Endodermal cell (in vitro differentiated cells): Measurements from ENCODE around the gene MOV10L1. TPM values are rescaled to one million over a fixed set of nuclear protein-coding genes. Genes with fewer than 3 reads are reported as not detected.

Experiments used
- DNase-seq: peaks from one replicate; pipeline ENCODE4 v3.0.0-alpha.2; 2017
- H3K27ac ChIP-seq: 2 replicates; pipeline ENCODE4 v1.5.1; 2013; ENCODE audit warnings: mild to moderate bottlenecking, low read depth, low read length, moderate library complexity
- H3K27me3 ChIP-seq: 2 replicates; pipeline ENCODE4 v1.6.1; 2013; ENCODE audit warnings: mild to moderate bottlenecking, low read length, moderate library complexity; ENCODE audit not compliant: insufficient read depth, control insufficient read depth, poor library complexity, severe bottlenecking
- H3K36me3 ChIP-seq: 2 replicates; pipeline ENCODE4 v1.7.0; 2013; ENCODE audit warnings: mild to moderate bottlenecking, low read length, moderate library complexity; ENCODE audit not compliant: control insufficient read depth, insufficient read depth
- H3K4me1 ChIP-seq: one replicate; pipeline ENCODE4 v1.7.0; 2013; ENCODE audit warnings: low read length; ENCODE audit not compliant: control insufficient read depth, insufficient read depth
- H3K4me3 ChIP-seq: 2 replicates; pipeline ENCODE4 v1.5.1; 2013; ENCODE audit warnings: mild to moderate bottlenecking, low read length, moderate library complexity
- H3K9ac ChIP-seq: 2 replicates; pipeline ENCODE4 v1.6.1; 2013; ENCODE audit warnings: mild to moderate bottlenecking, low read length, moderate library complexity; ENCODE audit not compliant: poor library complexity, severe bottlenecking; ENCODE audit errors: extremely low read depth
- H3K9me3 ChIP-seq: 2 replicates; pipeline ENCODE4 v1.6.1; 2013; ENCODE audit warnings: mild to moderate bottlenecking, low read length, moderate library complexity; ENCODE audit not compliant: control insufficient read depth
- H3K27ac Mint-ChIP-seq: 2 replicates; pipeline ENCODE4 v1.8.0; 2020; ENCODE audit warnings: mixed read lengths
- H3K27me3 Mint-ChIP-seq: 2 replicates; pipeline ENCODE4 v1.8.0; 2021; ENCODE audit warnings: mild to moderate bottlenecking, mixed read lengths; ENCODE audit not compliant: insufficient read depth
- H3K36me3 Mint-ChIP-seq: 2 replicates; pipeline ENCODE4 v1.8.0; 2020; ENCODE audit warnings: low read depth, mixed read lengths
- H3K4me1 Mint-ChIP-seq: 2 replicates; pipeline ENCODE4 v1.8.0; 2020; ENCODE audit warnings: mixed read lengths
- H3K4me3 Mint-ChIP-seq: 2 replicates; pipeline ENCODE4 v1.8.0; 2020; ENCODE audit warnings: mild to moderate bottlenecking, moderate library complexity, mixed read lengths
- H3K9me3 Mint-ChIP-seq: 2 replicates; pipeline ENCODE4 v1.8.0; 2020; ENCODE audit warnings: mild to moderate bottlenecking, mixed read lengths
- CTCF ChIP-seq: fragments of 200-600 bp; sonication (generic); conservative IDR thresholded peaks from 2 replicates; pipeline ENCODE4 v1.5.0; 2021; ENCODE audit warnings: antibody characterized with exemption, mild to moderate bottlenecking
- WGBS, 2 experiments: methylation state at CpG; one replicate each; pipeline versions ENCODE4 v1.1.5 to v1.1.7; 2013; ENCODE audit warnings: missing lambda C conversion rate in 2 of 2, mixed read lengths in 1 of 2; ENCODE audit not compliant: insufficient coverage in 1 of 2, insufficient read length in 1 of 2; 5-methylcytosine and 5-hydroxymethylcytosine counted together
- total RNA-seq, 2 donors: library from RNA; stranded (reverse); fragmentation: NEBNext Ultra II Directional in 1 of 2; extraction: Animal tissue kit (Norgen Biotek cat#: 25700) in 1 of 2; gene quantifications; 2 replicates in 1 of 2; 3 replicates in 1 of 2; pipeline ENCODE4 v1.2.1, GENCODE V29; 2021

MOV10L1 gene
- total RNA-seq, 2 donors from 2014 or later: 0.31 TPM; not detected in 1

GRCh38 chr22:50190182-50190940 is 100.6 kb downstream of the MOV10L1 start:
- no peak overlapping the region for H3K27ac ChIP-seq
- H3K27ac Mint-ChIP-seq: peak overlapping the region; percentile 78
- no peaks in the 10 kb centered on the region for H3K27me3 Mint-ChIP-seq
- WGBS, 2 experiments: 74 to 79% methylated on average over 33 to 43 of the region's 43 CpGs
- no peak overlapping the region for H3K9ac ChIP-seq
- H3K36me3 ChIP-seq: peaks cover 11% of the 10 kb centered on the region
- no peaks in the 10 kb centered on the region for H3K27me3 ChIP-seq
- no peaks in the 10 kb centered on the region for H3K9me3 ChIP-seq
- peak; percentile 65 for TF ChIP-seq CTCF
- no peaks in the 10 kb centered on the region for H3K9me3 Mint-ChIP-seq
- DNase-seq: peak; percentile 92
- H3K4me3 ChIP-seq: no peak overlapping the region
- peak overlapping the region; percentile 49 for H3K4me3 Mint-ChIP-seq
- H3K4me1 Mint-ChIP-seq: no peaks in the 10 kb centered on the region
- peaks cover 4% of the 10 kb centered on the region for H3K4me1 ChIP-seq
- H3K36me3 Mint-ChIP-seq: peaks cover 7% of the 10 kb centered on the region

GRCh38 chr22:50190941-50191741 is 101.3 kb downstream of the MOV10L1 start:
- H3K9ac ChIP-seq: no peak overlapping the region
- H3K36me3 Mint-ChIP-seq: peaks cover 7% of the 10 kb centered on the region
- no peaks in the 10 kb centered on the region for H3K27me3 Mint-ChIP-seq
- H3K27ac ChIP-seq: no peak overlapping the region
- H3K27ac Mint-ChIP-seq: peak overlapping the region; percentile 21
- no peak for DNase-seq
- H3K9me3 ChIP-seq: no peaks in the 10 kb centered on the region
- TF ChIP-seq CTCF: no peak
- H3K27me3 ChIP-seq: no peaks in the 10 kb centered on the region
- peak overlapping the region; percentile 49 for H3K4me3 Mint-ChIP-seq
- H3K4me3 ChIP-seq: no peak overlapping the region
- H3K4me1 ChIP-seq: peaks cover 4% of the 10 kb centered on the region
- no peaks in the 10 kb centered on the region for H3K9me3 Mint-ChIP-seq
- 95 to 97% methylated on average over 14 to 18 of the region's 18 CpGs for WGBS, 2 experiments
- no peaks in the 10 kb centered on the region for H3K4me1 Mint-ChIP-seq
- H3K36me3 ChIP-seq: peaks cover 11% of the 10 kb centered on the region

- TF ChIP-seq CTCF: no peak
- Histone ChIP-seq H3K36me3 (peaks cover 11% of the 10 kb centered on the region), H3K27ac (no peak overlapping the region), H3K9me3 (no peaks in the 10 kb centered on the region), H3K9ac (no peak overlapping the region), H3K27me3 (no peaks in the 10 kb centered on the region), H3K4me3 (no peak overlapping the region), H3K4me1 (no peaks in the 10 kb centered on the region)
- WGBS, 2 experiments: 94 to 96% methylated on average over 22 to 25 of the region's 25 CpGs
- Mint-ChIP-seq H3K27me3 (no peaks in the 10 kb centered on the region), H3K4me3 (no peak overlapping the region), H3K36me3 (peaks cover 5% of the 10 kb centered on the region), H3K27ac (peak overlapping the region; percentile 52), H3K4me1 (no peaks in the 10 kb centered on the region), H3K9me3 (no peaks in the 10 kb centered on the region)
- DNase-seq: no peak
These were observed 102.8 kb downstream of the MOV10L1 start for GRCh38 chr22:50192436-50193204.
